HepG2 (cell line): ENCODE results near the gene RAP1A. TPM values are rescaled to one million over a fixed set of nuclear protein-coding genes. Genes with fewer than 3 reads are reported as not detected.

Source experiments
- ATAC-seq: fragments of 200-7000 bp; cut with Tn5 transposase; 3 replicates; pipeline ENCODE4 v1.9.1; 2020; ENCODE audit warnings: mild to moderate bottlenecking, moderate library complexity
- BruUV-seq: library from RNA; stranded (reverse); fragments of 400-500 nt; replicated peaks from 2 replicates; lab custom pipeline; 2021; lab: Mats Ljungman, UMichigan
- CTCF ChIA-PET: fragments of 300-600 bp; formaldehyde crosslinking; extraction: SDS; loops from one replicate; lab custom pipeline; 2021; ENCODE audit warnings: low total read pairs, inconsistent platforms, low intra/inter-chr PET ratio; lab: Yijun Ruan, JAX
- POLR2A ChIA-PET: fragments of 350-600 bp; sonication (Branson Sonifier 250); formaldehyde crosslinking; loops from one replicate; lab custom pipeline; 2020; ENCODE audit warnings: antibody characterized with exemption, inconsistent platforms; lab: Yijun Ruan, JAX
- DNase-seq: peaks from one replicate; pipeline ENCODE4 v3.0.0-alpha.2; 2015; ENCODE audit warnings: low spot score
- FAIRE-seq: peaks from 3 replicates; lab custom pipeline; 2011; peaks lifted over from hg19 to GRCh38; lab: Jason Lieb, UNC
- H2AFZ ChIP-seq: one replicate; pipeline ENCODE4 v1.6.1; 2011; ENCODE audit warnings: low read length, inconsistent platforms
- H3K27ac ChIP-seq: fragments of 300-600 bp; 3 replicates; pipeline ENCODE4 v1.8.0; 2011; ENCODE audit warnings: mixed run types, mild to moderate bottlenecking, mixed read lengths, low read length, inconsistent platforms; ENCODE audit not compliant: insufficient read depth; ENCODE audit errors: extremely low read length
- H3K27me3 ChIP-seq, 2 experiments: fragments of 200-600 bp in 1 of 2; 2 replicates in 1 of 2; 3 replicates in 1 of 2; pipeline versions ENCODE4 v1.6.0 to v1.8.0; 2011; ENCODE audit warnings: low read length in 2 of 2, mild to moderate bottlenecking in 2 of 2, moderate library complexity in 2 of 2, inconsistent platforms in 1 of 2; ENCODE audit not compliant: insufficient read depth in 2 of 2, control insufficient read depth in 1 of 2
- H3K36me3 ChIP-seq, 2 experiments: fragments of 200-600 bp in 1 of 2; replicated peaks in 1 of 2; 2 replicates in 1 of 2; 3 replicates in 1 of 2; pipeline versions ENCODE4 v1.5.1 to v1.8.0; 2011; ENCODE audit warnings: low read length in 2 of 2, inconsistent platforms in 1 of 2; ENCODE audit not compliant: insufficient read depth in 2 of 2, control insufficient read depth in 1 of 2
- H3K4me1 ChIP-seq: 2 replicates; pipeline ENCODE4 v1.5.1; 2012; ENCODE audit warnings: low read length, inconsistent platforms; ENCODE audit not compliant: insufficient read depth
- H3K4me2 ChIP-seq: 2 replicates; pipeline ENCODE4 v1.6.0; 2011; ENCODE audit warnings: low read depth, low read length, inconsistent platforms
- H3K4me3 ChIP-seq, 3 experiments: fragments of 200-600 bp in 1 of 3; sonication (generic), shearing (Covaris generic) in 1 of 3; replicated peaks in 1 of 3; 2 replicates each; pipeline ENCODE4 v1.5.1; 2011 to 2016; ENCODE audit warnings: low read length in 3 of 3, inconsistent platforms in 2 of 3, low read depth in 2 of 3, mild to moderate bottlenecking in 2 of 3, control low read depth in 1 of 3, mixed read lengths in 1 of 3; ENCODE audit not compliant: insufficient read depth in 1 of 3
- H3K79me2 ChIP-seq: one replicate; pipeline ENCODE4 v1.6.1; 2011; ENCODE audit warnings: low read length, inconsistent platforms; ENCODE audit not compliant: insufficient read depth
- H3K9ac ChIP-seq: 2 replicates; pipeline ENCODE4 v1.6.0; 2011; ENCODE audit warnings: mild to moderate bottlenecking, low read depth, low read length, inconsistent platforms; ENCODE audit not compliant: insufficient read depth
- H3K9me3 ChIP-seq: 2 replicates; pipeline ENCODE4 v1.5.1; 2012; ENCODE audit warnings: mild to moderate bottlenecking, low read length
- H4K20me1 ChIP-seq: 2 replicates; pipeline ENCODE4 v1.6.0; 2011; ENCODE audit warnings: inconsistent platforms, mild to moderate bottlenecking, low read length, moderate library complexity; ENCODE audit not compliant: insufficient read depth
- ATF2 ChIP-seq: sonication (generic); formaldehyde crosslinking; IDR thresholded peaks from 2 replicates; pipeline ENCODE4 v1.4.0; 2020; ENCODE audit warnings: missing genetic modification reagents
- CHD4 ChIP-seq: fragments of 200-600 bp; sonication (generic); IDR thresholded peaks from 2 replicates; pipeline ENCODE4 v1.7.0; 2017; ENCODE audit warnings: mild to moderate bottlenecking, low read length, borderline replicate concordance
- HMG20A ChIP-seq: IDR thresholded peaks from 2 replicates; pipeline ENCODE4 v1.6.1; 2016; ENCODE audit warnings: borderline replicate concordance
- JUNB ChIP-seq: sonication (generic); formaldehyde crosslinking; IDR thresholded peaks from 2 replicates; pipeline ENCODE4 v1.8.0; 2022; ENCODE audit warnings: missing genetic modification reagents, mild to moderate bottlenecking, borderline replicate concordance
- NFATC3 ChIP-seq: sonication (generic); formaldehyde crosslinking; IDR thresholded peaks from 2 replicates; pipeline ENCODE4 v1.5.1; 2020; ENCODE audit warnings: mild to moderate bottlenecking, missing genetic modification reagents
- REL ChIP-seq: sonication (generic); formaldehyde crosslinking; conservative IDR thresholded peaks from 2 replicates; pipeline ENCODE4 v1.8.0; 2022; ENCODE audit warnings: mild to moderate bottlenecking, missing genetic modification reagents, moderate library complexity
- SCMH1 ChIP-seq: sonication (generic); formaldehyde crosslinking; IDR thresholded peaks from 2 replicates; pipeline ENCODE4 v1.9.0; 2021; ENCODE audit warnings: missing genetic modification reagents, mild to moderate bottlenecking, borderline replicate concordance
- THAP8 ChIP-seq: sonication (generic); formaldehyde crosslinking; IDR thresholded peaks from 2 replicates; pipeline ENCODE4 v1.5.1; 2020; ENCODE audit warnings: missing genetic modification reagents, mild to moderate bottlenecking, borderline replicate concordance
- ZNF883 ChIP-seq: sonication (generic); formaldehyde crosslinking; IDR thresholded peaks from 2 replicates; pipeline ENCODE4 v1.5.1; 2020; ENCODE audit warnings: mild to moderate bottlenecking, missing genetic modification reagents; ENCODE audit errors: not compliant biosample characterization
- WGBS: methylation state at CpG from one replicate; pipeline ENCODE4 v1.1.6; 2017; ENCODE audit warnings: low lambda C conversion rate; 5-methylcytosine and 5-hydroxymethylcytosine counted together
- in situ Hi-C: cut with HindIII; loops from 2 replicates; pipeline ENCODE4 v1.10.0; 2017; ENCODE audit warnings: low pct_unique_long_range_greater_than_20kb; ENCODE audit not compliant: extremely low pct_ligation_motif_present
- intact Hi-C: fragments of 100-400 bp; cut with micrococcal nuclease; formaldehyde crosslinking; loops from one replicate; pipeline ENCODE4 v1.10.0; 2022; ENCODE audit not compliant: unreplicated experiment
- polyA plus RNA-seq, 8 experiments: library from polyadenylated mRNA; depleted of rRNA in 3 of 8; stranded (reverse) in 7 of 8; unstranded in 1 of 8; fragments of >200 nt; fragmentation: Illumina TruSeq in 4 of 8; extraction: Trizol in 4 of 8; gene quantifications; 2 replicates each; pipeline versions ENCODE4 v1.2.1 to v1.2.3, GENCODE V29; 2011 to 2016; ENCODE audit warnings: low read depth in 4 of 8, missing spikeins in 1 of 8, mixed read lengths in 1 of 8; ENCODE audit not compliant: insufficient read depth in 1 of 8
- total RNA-seq, 5 experiments: library from RNA; depleted of rRNA; stranded (reverse); fragments of >200 nt; fragmentation: Illumina TruSeq; extraction: Trizol; gene quantifications; 2 replicates each; pipeline ENCODE4 v1.2.3, GENCODE V29; 2016; ENCODE audit warnings: low read depth in 1 of 5

The RAP1A gene
- total and polyA plus RNA-seq, 2 of the 13 experiments (the other 11 are each of a cell fraction or from before 2014, with no cell fraction given): 19.0 to 20.7 TPM

GRCh38 chr1:111706921-111707320 lies 87.3 kb downstream of the RAP1A start:
- no TSS peak for BruUV-seq
- Histone ChIP-seq H3K4me2 (no peak overlapping the region), H2AFZ (no peak overlapping the region), H3K9me3 (no peaks in the 10 kb centered on the region), H3K9ac (no peak overlapping the region), H3K27ac (no peak overlapping the region), H3K27me3 (no peaks in the 10 kb centered on the region), H3K4me3 (no peak overlapping the region), H4K20me1 (no peaks in the 10 kb centered on the region), H3K79me2 (no peaks in the 10 kb centered on the region), H3K36me3 (peaks cover 8 to 49% of the 10 kb centered on the region in 2 experiments; a peak in 4 of 5 replicates), H3K4me1 (no peaks in the 10 kb centered on the region)
- 95% methylated on average over 2 of the region's 2 CpGs for WGBS
- intact Hi-C loops: no loop called here
- ATAC-seq (no peak), FAIRE-seq (no peak), DNase-seq (no peak)
- in situ Hi-C loops: no loop called here
- ChIA-PET CTCF (no interaction called here), POLR2A (no interaction called here)
- TF ChIP-seq CHD4 (no peak), SCMH1 (CRISPR knock-in tag) (no peak), ZNF883 (CRISPR knock-in tag) (no peak), NFATC3 (CRISPR knock-in tag) (no peak), THAP8 (CRISPR knock-in tag) (no peak), JUNB (no peak), REL (CRISPR knock-in tag) (no peak), ATF2 (CRISPR knock-in tag) (no peak), HMG20A (CRISPR knock-in tag) (no peak)
